AG10803 (cell line): ENCODE data around the gene PCSK4.
A peak's percentile ranks its signal among the peaks of the same experiment; 100 is the strongest.
"Not testable (repeated sequence)": the region's sequence is repeated elsewhere in the genome, so short reads cannot be mapped to it uniquely, and the experiment has no call there.

Source experiments
- DNase-seq: peaks from one replicate; pipeline ENCODE4 v3.0.0; 2010; ENCODE audit warnings: low read depth
- H3K4me3 ChIP-seq: 2 replicates; pipeline ENCODE4 v1.5.1; 2011; ENCODE audit warnings: mild to moderate bottlenecking, low read length, control low read depth
- TF ChIP-seq, protein P1 (sequence below): conservative IDR thresholded peaks from 2 replicates; pipeline ENCODE4 v1.5.1; 2011; ENCODE audit warnings: mild to moderate bottlenecking, low read length, control low read depth, inconsistent platforms

PCSK4 gene

DNA sequence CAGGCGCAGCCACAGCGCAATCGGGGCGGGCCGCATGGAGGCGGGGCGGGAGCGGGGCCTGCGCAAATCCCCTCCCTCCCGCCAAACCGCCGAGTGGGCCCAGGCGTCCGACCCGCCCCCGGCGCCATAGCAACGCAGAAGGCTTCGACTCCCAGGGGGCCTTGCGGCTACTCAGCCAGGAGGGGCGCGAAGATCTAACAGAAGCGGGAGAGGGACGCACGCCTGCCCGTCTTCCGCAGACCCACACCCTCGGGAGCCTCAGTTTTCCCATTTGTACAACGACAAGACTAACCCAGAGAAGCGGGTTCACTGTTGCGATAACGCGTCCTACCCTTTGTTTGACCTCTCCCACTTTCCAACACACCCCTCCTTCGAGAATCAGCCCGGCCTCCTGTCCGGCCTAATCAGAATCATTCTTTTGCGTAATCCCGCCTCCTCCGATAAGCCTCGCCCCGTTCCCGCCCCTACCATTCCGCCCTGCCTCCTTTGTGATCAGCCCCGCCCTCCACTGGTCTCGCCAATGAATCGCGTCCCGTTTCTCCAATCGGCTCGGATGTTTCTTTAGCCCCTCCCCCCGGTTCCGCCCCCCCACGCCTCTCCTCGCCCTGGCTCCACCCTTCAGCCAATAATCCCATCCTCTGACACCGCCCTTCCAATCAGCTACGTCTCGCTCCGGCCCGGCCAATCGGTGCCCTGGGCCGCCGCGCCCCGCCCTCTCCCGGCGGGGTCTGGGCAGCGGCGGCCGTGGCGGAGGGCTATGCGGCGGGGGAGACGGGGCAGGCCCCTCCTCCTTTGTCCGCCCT, at the start of gene PCSK4:
PCSK4 (minus strand) TSS at position 40 of the 803 bp plus-strand sequence; CDS start at position 36, 4 bp downstream.
- peak; percentile 98 for DNase-seq
- TF ChIP-seq, protein P1, sequence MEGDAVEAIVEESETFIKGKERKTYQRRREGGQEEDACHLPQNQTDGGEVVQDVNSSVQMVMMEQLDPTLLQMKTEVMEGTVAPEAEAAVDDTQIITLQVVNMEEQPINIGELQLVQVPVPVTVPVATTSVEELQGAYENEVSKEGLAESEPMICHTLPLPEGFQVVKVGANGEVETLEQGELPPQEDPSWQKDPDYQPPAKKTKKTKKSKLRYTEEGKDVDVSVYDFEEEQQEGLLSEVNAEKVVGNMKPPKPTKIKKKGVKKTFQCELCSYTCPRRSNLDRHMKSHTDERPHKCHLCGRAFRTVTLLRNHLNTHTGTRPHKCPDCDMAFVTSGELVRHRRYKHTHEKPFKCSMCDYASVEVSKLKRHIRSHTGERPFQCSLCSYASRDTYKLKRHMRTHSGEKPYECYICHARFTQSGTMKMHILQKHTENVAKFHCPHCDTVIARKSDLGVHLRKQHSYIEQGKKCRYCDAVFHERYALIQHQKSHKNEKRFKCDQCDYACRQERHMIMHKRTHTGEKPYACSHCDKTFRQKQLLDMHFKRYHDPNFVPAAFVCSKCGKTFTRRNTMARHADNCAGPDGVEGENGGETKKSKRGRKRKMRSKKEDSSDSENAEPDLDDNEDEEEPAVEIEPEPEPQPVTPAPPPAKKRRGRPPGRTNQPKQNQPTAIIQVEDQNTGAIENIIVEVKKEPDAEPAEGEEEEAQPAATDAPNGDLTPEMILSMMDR: no peak
- peak within 1 kb of the TSS; percentile 74 for H3K4me3 ChIP-seq

DNA sequence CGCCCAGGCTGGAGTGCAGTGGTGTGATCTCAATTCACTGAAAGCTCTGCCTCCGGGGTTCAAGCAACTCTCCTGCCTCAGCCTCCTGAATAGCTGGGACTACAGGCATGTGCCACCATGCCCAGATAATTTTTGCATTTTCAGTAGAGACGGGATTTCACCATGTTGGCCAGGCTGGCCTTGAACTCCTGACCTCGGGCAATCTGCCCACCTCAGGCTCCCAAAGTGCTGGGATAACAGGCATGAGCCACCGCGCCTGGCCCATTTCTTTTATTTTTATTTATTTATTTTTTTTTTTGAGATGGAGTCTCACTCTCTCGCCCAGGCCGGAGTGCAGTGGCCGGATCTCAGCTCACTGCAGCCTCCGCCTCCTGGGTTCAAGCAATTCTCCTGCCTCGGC, 49.6 kb upstream of the PCSK4 start:
- not testable (repeated sequence) for H3K4me3 ChIP-seq, DNase-seq

DNA sequence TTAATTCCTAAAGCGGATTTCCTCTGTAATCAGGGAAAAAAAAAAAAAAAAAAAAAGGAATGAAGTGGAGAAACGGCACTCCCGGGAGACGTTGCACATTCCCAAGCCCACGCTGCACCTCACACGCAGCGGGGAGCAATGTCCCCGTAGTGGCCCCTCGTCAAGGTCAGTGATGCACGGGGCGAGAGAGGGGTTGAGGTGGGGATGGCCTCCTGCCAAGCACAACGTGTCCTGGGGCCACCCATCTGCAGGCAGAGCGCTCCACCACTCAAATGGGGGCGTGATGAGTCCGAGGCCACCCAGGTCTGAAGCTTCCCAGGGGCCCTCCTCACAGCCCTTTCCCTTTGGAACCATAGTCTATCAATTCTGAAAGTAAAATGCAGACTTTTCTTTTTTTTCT, 48.8 kb upstream of the PCSK4 start:
- no peak overlapping the region; the same call in 1 of the 2 replicates for H3K4me3 ChIP-seq
- no peak for DNase-seq
- TF ChIP-seq, protein P1: no peak

DNA sequence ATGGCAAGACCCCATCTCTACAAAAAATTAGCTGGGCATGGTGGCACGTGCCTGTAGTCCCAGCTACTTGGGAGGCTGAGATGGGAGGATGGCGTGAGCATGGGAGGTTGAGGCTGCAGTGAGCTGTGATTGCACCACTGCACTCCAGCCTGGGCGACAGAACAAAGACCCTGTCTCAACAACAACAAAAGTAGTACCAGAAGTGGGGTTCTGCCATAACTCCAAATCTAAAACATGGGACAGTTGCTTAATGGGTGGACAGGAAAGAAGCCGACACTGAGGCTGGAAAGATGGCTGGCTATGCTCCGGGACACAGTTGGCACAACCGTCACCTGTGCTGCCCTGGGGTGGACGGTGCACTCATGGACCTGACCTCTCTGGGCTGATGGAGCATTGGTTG, 45.5 kb upstream of the PCSK4 start:
- DNase-seq, H3K4me3 ChIP-seq: not testable (repeated sequence)

DNA sequence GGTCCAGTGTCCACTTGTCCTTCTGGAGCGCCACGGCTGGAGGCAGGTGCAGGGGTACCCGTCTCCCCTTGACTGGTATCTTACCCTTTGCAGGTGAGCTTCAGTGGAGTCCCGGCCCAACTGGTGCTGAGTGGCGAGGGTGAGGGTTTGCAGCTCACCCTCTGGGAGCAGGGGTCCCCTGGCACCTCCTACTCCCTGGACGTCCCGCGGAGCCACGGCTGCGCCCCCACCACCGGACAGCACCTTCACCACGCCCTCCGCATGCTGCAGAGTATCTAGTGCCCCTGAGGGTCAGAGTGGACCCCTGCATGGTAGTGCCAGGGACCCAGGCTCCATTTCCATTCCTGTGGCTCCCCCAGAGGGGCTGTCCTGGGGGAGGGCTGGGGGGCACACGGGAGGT, 44.8 kb upstream of the PCSK4 start:
- TF ChIP-seq, protein P1: no peak
- no peak for DNase-seq
- no peak overlapping the region for H3K4me3 ChIP-seq

DNA sequence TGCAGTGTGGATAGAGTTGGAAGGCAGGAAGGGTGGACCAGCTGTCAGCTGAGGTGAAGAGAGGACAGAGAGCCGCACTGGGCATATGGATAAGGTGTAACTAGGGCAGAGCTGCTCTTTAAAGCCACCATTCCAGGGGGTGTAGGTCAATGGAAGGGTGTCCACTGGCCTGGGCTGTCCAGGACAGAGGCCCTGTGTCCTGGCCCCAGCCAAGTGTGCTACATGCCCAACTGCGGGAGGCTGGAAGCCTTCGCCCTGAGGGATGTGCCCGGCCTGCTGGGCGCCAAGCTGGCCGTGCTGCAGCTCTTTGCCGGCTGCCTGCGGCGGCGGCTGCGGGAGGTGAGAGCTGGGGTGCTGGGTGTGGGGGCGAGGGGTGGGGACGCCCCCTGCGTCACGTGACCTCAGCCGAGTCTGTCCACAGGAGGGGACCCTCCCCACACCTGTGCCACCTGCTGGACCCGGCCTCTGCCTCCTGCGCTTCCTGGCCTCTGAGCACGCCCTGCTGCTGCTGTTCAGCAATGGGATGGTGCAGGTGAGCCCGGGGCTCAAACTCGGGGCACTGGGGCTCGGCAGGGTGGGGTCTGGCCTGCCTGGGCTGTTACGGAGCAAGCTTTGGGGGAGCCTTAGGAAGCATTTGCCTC, 43.5 kb upstream of the PCSK4 start:
- TF ChIP-seq, protein P1: no peak
- H3K4me3 ChIP-seq: no peak overlapping the region

DNA sequence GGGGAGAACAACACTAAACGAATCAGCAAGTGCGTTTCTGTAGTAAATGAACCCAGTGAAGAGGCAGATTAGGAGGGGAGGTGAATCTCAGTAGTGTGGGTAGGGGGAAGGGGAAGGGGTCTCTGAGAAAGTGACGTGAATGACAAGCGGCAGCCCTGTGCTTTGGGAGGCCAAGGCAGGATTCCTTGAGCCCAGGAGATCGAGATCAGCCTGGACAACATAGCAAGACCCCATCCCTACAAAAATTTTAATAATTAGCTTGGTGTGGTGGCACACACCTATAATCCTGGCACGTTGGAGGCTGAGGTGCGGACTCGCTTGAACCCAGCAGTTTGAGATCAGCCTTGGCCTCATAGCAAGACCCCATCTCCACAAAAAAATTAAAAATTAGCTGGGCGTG, 41.9 kb upstream of the PCSK4 start:
- TF ChIP-seq, protein P1: no peak
- no peak overlapping the region for H3K4me3 ChIP-seq
- no peak for DNase-seq

More for the DNA sequence above, 43.5 kb upstream of the PCSK4 start:
- DNase-seq: no peak

DNA sequence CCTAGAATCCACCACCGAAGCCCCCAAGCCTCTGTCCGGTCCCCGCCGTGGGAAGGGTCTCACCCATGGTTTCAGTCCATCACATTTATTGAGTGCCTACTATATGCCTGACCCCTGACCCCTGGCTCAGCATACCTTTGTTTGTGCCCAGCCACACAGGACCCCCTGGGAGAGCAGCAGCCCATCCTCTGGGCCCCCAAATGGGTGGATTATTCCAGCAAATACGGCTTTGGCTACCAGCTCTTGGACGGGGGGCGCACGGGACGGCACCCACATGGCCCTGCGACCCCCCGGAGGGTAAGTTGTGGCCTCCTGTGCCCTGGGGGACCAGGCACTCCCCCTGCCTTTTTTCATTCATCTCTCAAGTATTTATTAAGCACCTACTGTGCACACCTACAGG, 41.4 kb upstream of the PCSK4 start:
- TF ChIP-seq, protein P1: no peak
- H3K4me3 ChIP-seq: no peak overlapping the region
- DNase-seq: no peak

DNA sequence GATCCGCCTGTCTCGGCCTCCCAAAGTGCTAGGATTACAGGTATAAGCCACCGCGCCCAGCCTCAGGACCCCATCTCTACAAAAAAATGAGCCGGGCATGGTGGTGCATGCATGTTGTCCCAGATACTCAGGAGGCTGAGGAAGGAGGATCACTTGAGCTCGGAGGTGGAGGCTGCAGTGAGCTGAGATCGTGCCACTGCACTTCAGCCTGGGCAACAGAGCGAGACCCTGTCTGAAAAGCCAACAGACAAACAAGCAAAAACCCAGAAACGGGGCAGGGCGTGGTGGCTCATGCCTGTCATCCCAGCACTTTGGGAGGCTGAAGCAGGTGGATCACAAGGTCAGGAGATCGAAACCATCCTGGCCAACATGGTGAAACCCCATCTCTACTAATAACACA, 40.7 kb upstream of the PCSK4 start:
- not testable (repeated sequence) for DNase-seq

More for the DNA sequence above, 40.7 kb upstream of the PCSK4 start:
- not testable (repeated sequence) for H3K4me3 ChIP-seq
